ENCODE measurements around the gene LOXHD1.

- TF ChIP-seq, protein P1, sequence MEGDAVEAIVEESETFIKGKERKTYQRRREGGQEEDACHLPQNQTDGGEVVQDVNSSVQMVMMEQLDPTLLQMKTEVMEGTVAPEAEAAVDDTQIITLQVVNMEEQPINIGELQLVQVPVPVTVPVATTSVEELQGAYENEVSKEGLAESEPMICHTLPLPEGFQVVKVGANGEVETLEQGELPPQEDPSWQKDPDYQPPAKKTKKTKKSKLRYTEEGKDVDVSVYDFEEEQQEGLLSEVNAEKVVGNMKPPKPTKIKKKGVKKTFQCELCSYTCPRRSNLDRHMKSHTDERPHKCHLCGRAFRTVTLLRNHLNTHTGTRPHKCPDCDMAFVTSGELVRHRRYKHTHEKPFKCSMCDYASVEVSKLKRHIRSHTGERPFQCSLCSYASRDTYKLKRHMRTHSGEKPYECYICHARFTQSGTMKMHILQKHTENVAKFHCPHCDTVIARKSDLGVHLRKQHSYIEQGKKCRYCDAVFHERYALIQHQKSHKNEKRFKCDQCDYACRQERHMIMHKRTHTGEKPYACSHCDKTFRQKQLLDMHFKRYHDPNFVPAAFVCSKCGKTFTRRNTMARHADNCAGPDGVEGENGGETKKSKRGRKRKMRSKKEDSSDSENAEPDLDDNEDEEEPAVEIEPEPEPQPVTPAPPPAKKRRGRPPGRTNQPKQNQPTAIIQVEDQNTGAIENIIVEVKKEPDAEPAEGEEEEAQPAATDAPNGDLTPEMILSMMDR (IDR thresholded peaks at IDR 0.05) = no peak
- TF ChIP-seq POLR2AphosphoS5 (IDR thresholded peaks at IDR 0.05) = no peak
- TF ChIP-seq POLR2A (IDR thresholded peaks at IDR 0.05) = no peak
Measured at GRCh38 chr18:46622999-46623398, 34.0 kb downstream of the LOXHD1 start.
